RPMI8226 (cell line): ENCODE data around the gene LRRC74B.

Source experiments
- DNase-seq: peaks from one replicate; pipeline ENCODE4 v3.0.0-alpha.2; 2015

Gene LRRC74B

DNA sequence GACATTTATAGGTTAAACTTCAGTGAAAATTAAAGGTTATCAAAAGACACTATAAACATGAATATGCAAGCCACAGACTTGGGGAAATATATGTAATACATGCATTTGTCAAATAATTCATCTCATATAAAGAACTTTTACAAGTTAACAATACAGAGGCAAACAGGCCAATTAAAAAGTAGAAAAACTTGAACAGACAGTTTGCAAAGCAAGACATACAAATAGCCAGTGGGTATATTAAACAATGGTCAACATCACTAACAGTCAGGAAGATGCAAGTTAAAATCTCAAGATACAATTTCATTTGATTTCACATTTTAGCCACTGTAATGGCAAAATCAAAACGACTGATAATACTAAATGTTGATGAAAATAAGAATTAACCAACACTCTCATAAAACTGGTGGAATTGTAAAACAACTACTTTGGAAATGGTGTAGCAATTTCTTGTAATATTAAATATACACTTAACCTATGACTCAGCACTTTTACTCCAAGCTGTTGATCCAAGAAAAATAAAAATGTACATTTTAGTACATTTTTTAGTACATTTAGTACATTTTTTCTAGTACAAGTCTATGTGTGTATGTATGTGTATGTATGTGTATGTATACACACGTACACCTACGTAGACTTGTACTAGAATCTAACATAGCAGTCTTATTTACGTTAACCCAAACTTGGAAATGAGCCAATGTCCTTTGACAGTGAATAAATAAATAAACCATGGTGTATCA is 62.8 kb downstream of the LRRC74B start:
- no peak for DNase-seq
